Erythroblast (primary cell): Measurements from ENCODE around the gene ITPKB.

Source experiments
- GATA1 ChIP-seq: IDR thresholded peaks from 2 replicates; pipeline ENCODE4 v1.6.1; 2011; ENCODE audit warnings: low read depth, mild to moderate bottlenecking, control low read depth, low read length, moderate library complexity
- POLR2A ChIP-seq: IDR thresholded peaks from 2 replicates; pipeline ENCODE4 v1.6.1; 2011; ENCODE audit warnings: mild to moderate bottlenecking, low read length

DNA sequence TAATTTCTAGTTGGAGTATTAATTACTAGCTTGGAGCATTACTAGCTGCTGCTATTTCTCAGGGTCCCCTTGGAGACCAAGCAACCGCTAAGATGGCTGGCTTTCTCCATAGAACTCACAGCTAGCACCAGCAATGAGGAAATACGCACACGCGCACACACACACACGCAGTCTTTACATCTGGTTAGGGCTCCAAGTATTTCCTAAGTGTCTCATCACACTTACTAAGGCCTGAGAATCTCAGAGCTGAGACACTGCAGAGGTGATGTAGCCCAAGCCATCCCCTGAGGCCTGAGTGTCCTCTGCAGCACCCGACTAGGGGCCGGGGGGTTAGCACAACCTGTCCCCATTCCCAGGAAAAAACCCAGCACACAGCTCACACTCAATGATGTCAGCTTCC is 42.5 kb downstream of the ITPKB start:
- no peak for TF ChIP-seq POLR2A
- TF ChIP-seq GATA1 = no peak
